RCC 7860 (cell line): Measurements from ENCODE around the gene RPL3.
"Not testable (repeated sequence)": the region's sequence is repeated elsewhere in the genome, so short reads cannot be mapped to it uniquely, and the experiment has no call there.

Source experiments
- DNase-seq: peaks from one replicate; pipeline ENCODE4 v3.0.0-alpha.2; 2015; ENCODE audit warnings: low spot score
- FAIRE-seq: peaks from 2 replicates; lab custom pipeline; 2012; peaks lifted over from hg19 to GRCh38; lab: Jason Lieb, UNC

The RPL3 gene

GRCh38 chr22:39352306-39352891 lies 33.0 kb upstream of the RPL3 start:
- FAIRE-seq (no peak), DNase-seq (no peak)

GRCh38 chr22:39351689-39352214 lies 32.3 kb upstream of the RPL3 start:
- DNase-seq (no peak), FAIRE-seq (no peak)

GRCh38 chr22:39350757-39351688 lies 31.6 kb upstream of the RPL3 start:
- DNase-seq (no peak), FAIRE-seq (no peak)

- FAIRE-seq (no peak), DNase-seq (no peak)
These were observed 30.7 kb upstream of the RPL3 start, which contains the start of gene SYNGR1 for GRCh38 chr22:39349967-39350726. Gene SYNGR1 (plus strand): TSS chr22:39349991. CDS start chr22:39350011, 20 bp downstream.

GRCh38 chr22:39349506-39349966 lies 30.1 kb upstream of the RPL3 start:
- FAIRE-seq, result no peak
- DNase-seq, result no peak

GRCh38 chr22:39348909-39349505 lies 29.6 kb upstream of the RPL3 start:
- FAIRE-seq (no peak), DNase-seq (no peak)

GRCh38 chr22:39345231-39345630 lies 25.8 kb upstream of the RPL3 start:
- FAIRE-seq (no peak), DNase-seq (no peak)

GRCh38 chr22:39344046-39344390 lies 24.6 kb upstream of the RPL3 start:
- FAIRE-seq (no peak), DNase-seq (no peak)

GRCh38 chr22:39343259-39344045 lies 24.0 kb upstream of the RPL3 start:
- DNase-seq (peak; percentile 27), FAIRE-seq (no peak)

- no peak for FAIRE-seq
- DNase-seq, result no peak
These were observed 21.8 kb upstream of the RPL3 start for GRCh38 chr22:39341179-39341578.

- FAIRE-seq, DNase-seq: not testable (repeated sequence)
These were observed 20.4 kb upstream of the RPL3 start for GRCh38 chr22:39339775-39340174.

- DNase-seq (no peak), FAIRE-seq (no peak)
These were observed 17.0 kb upstream of the RPL3 start for GRCh38 chr22:39336411-39336810.

GRCh38 chr22:39332441-39333064 lies 13.1 kb upstream of the RPL3 start:
- DNase-seq, result no peak
- FAIRE-seq, result peak; percentile 20

- not testable (repeated sequence) for DNase-seq
These were observed 11.1 kb upstream of the RPL3 start for GRCh38 chr22:39330553-39330952.

GRCh38 chr22:39327995-39328754 lies 8.8 kb upstream of the RPL3 start:
- FAIRE-seq, result no peak
- DNase-seq, result no peak

More at GRCh38 chr22:39330553-39330952, 11.1 kb upstream of the RPL3 start:
- FAIRE-seq, result not testable (repeated sequence)

- no peak for DNase-seq
These were observed 6.0 kb upstream of the RPL3 start for GRCh38 chr22:39325392-39325932.

GRCh38 chr22:39320616-39321029 lies 1.2 kb upstream of the RPL3 start:
- DNase-seq, FAIRE-seq: not testable (repeated sequence)

More at GRCh38 chr22:39325392-39325932, 6.0 kb upstream of the RPL3 start:
- FAIRE-seq, result no peak
